Measurements from ENCODE around the gene C1orf167. TPM values are rescaled to one million over a fixed set of nuclear protein-coding genes. Genes with fewer than 3 reads are reported as not detected.

The C1orf167 gene
- total RNA-seq, 4 donors from 2014 or later = 1.00 to 1.4 TPM; not detected in 2

- H3K4me1 ChIP-seq = peaks cover 68 to 76% of the 10 kb centered on the region in 2 donors
Observed at GRCh38 chr1:11787251-11787803, 25.3 kb downstream of the C1orf167 start.

GRCh38 chr1:11787804-11788436, 25.9 kb downstream of the C1orf167 start:
- Histone ChIP-seq H3K4me1 (peaks cover 74 to 81% of the 10 kb centered on the region in 2 donors), H3K27ac (peak overlapping the region; percentile 90 to 99 (median 97)), H3K36me3 (peaks cover 0 to 12% of the 10 kb centered on the region in 2 donors), H3K9me3 (no peaks in the 10 kb centered on the region), H3K4me3 (peak overlapping the region in 1 of 4 donors; percentile 11), H3K27me3 (no peaks in the 10 kb centered on the region)
- DNase-seq (peak in 1 of 2 donors; percentile 20), ATAC-seq (no peak)
- in situ Hi-C loops (cut with MboI; ENCODE audit: low sequenced_read_pairs in 4 of 4) = loop anchor here in 1 of 4 donors (10.0 kb wide), 1 partner anchor 53 kb away; the partner anchor contains the start of gene AGTRAP
- intact Hi-C loops (cut with DNase I; ENCODE audit: low total_unique reads) = loop anchor here (1.0 to 2.0 kb wide), 2 partner anchors 51 to 107 kb away; no protein-coding TSS in a partner anchor
- TF ChIP-seq CTCF (IDR thresholded peaks at IDR 0.05 in 4 of 5, conservative IDR thresholded peaks at IDR 0.05 in 1 of 5) (no peak), POLR2A (IDR thresholded peaks at IDR 0.05) (no peak)

More at GRCh38 chr1:11787251-11787803, 25.3 kb downstream of the C1orf167 start:
- DNase-seq (peak in 1 of 2 donors; percentile 72), ATAC-seq (peak in 1 of 2 donors; percentile 15)
- Histone ChIP-seq H3K27ac (peak overlapping the region; percentile 90 to 99 (median 97)), H3K36me3 (peaks cover 0 to 6% of the 10 kb centered on the region in 2 donors), H3K4me3 (peak overlapping the region in 3 of 4 donors; percentile 11 to 23 (median 19)), H3K9me3 (no peaks in the 10 kb centered on the region), H3K27me3 (no peaks in the 10 kb centered on the region)
- in situ Hi-C loops (cut with MboI; ENCODE audit: low sequenced_read_pairs in 4 of 4) (loop anchor here in 1 of 4 donors (10.0 kb wide), 1 partner anchor 53 kb away; the partner anchor contains the start of gene AGTRAP), intact Hi-C loops (cut with DNase I; ENCODE audit: low total_unique reads) (loop anchor here (1.0 kb wide), 1 partner anchor 50 kb away; no protein-coding TSS in a partner anchor)
- TF ChIP-seq POLR2A (IDR thresholded peaks at IDR 0.05) (no peak), CTCF (IDR thresholded peaks at IDR 0.05 in 4 of 5, conservative IDR thresholded peaks at IDR 0.05 in 1 of 5) (no peak)

- Histone ChIP-seq H3K4me1 (peaks cover 74 to 81% of the 10 kb centered on the region in 2 donors), H3K4me3 (no peak overlapping the region), H3K27me3 (no peaks in the 10 kb centered on the region), H3K27ac (peak overlapping the region; percentile 90 to 99 (median 97)), H3K9me3 (no peaks in the 10 kb centered on the region), H3K36me3 (peaks cover 0 to 14% of the 10 kb centered on the region in 2 donors)
- intact Hi-C loops (cut with DNase I; ENCODE audit: low total_unique reads) (loop anchor here (1.0 to 2.0 kb wide), 2 partner anchors 44 to 106 kb away; no protein-coding TSS in a partner anchor), in situ Hi-C loops (cut with MboI; ENCODE audit: low sequenced_read_pairs in 4 of 4) (loop anchor here in 1 of 4 donors (10.0 kb wide), 1 partner anchor 54 kb away; the partner anchor contains the start of gene AGTRAP)
- ATAC-seq (no peak), DNase-seq (peak in 1 of 2 donors; percentile 60)
- TF ChIP-seq POLR2A (IDR thresholded peaks at IDR 0.05) (no peak), CTCF (IDR thresholded peaks at IDR 0.05 in 4 of 5, conservative IDR thresholded peaks at IDR 0.05 in 1 of 5) (no peak)
Observed at GRCh38 chr1:11788549-11789053, 26.6 kb downstream of the C1orf167 start.

- intact Hi-C loops (cut with DNase I; ENCODE audit: low total_unique reads) (loop anchor here (1.0 to 2.0 kb wide), 3 partner anchors 43 to 119 kb away; no protein-coding TSS in a partner anchor), in situ Hi-C loops (cut with MboI; ENCODE audit: low sequenced_read_pairs in 4 of 4) (loop anchor here in 1 of 4 donors (10.0 kb wide), 1 partner anchor 55 kb away; the partner anchor contains the start of gene AGTRAP)
- ATAC-seq = no peak
- Histone ChIP-seq H3K4me1 (peaks cover 74 to 81% of the 10 kb centered on the region in 2 donors), H3K27ac (peak overlapping the region; percentile 90 to 99 (median 97)), H3K9me3 (no peaks in the 10 kb centered on the region), H3K36me3 (peaks cover 0 to 22% of the 10 kb centered on the region in 2 donors), H3K27me3 (no peaks in the 10 kb centered on the region), H3K4me3 (no peak overlapping the region)
- TF ChIP-seq POLR2A (IDR thresholded peaks at IDR 0.05) (no peak), CTCF (IDR thresholded peaks at IDR 0.05 in 4 of 5, conservative IDR thresholded peaks at IDR 0.05 in 1 of 5) (no peak)
- peak in 1 of 2 donors; percentile 74 for DNase-seq
Observed at GRCh38 chr1:11789126-11790067, 27.4 kb downstream of the C1orf167 start.

All from gastrocnemius medialis (tissue), 4 donors.